Stomach smooth muscle (tissue), 2 donors: ENCODE results near the gene DARS1.

Experiments used
- H3K27ac ChIP-seq: one replicate; pipeline ENCODE4 v1.7.0; 2013; ENCODE audit warnings: mild to moderate bottlenecking, low read length, inconsistent platforms
- H3K27me3 ChIP-seq, 2 donors: one replicate each; pipeline ENCODE4 v1.7.0; 2013; ENCODE audit warnings: low read length in 2 of 2; ENCODE audit not compliant: insufficient read depth in 2 of 2, control insufficient read depth in 1 of 2
- H3K36me3 ChIP-seq, 2 donors: one replicate each; pipeline ENCODE4 v1.7.0; 2013; ENCODE audit warnings: low read length in 2 of 2; ENCODE audit not compliant: control insufficient read depth in 2 of 2, insufficient read depth in 2 of 2
- H3K4me1 ChIP-seq: one replicate; pipeline ENCODE4 v1.7.0; 2013; ENCODE audit warnings: low read length; ENCODE audit not compliant: control insufficient read depth, insufficient read depth
- H3K4me3 ChIP-seq, 2 donors: one replicate each; pipeline ENCODE4 v1.7.0; 2013; ENCODE audit warnings: low read length in 2 of 2
- H3K9ac ChIP-seq, 2 donors: one replicate each; pipeline ENCODE4 v1.7.0; 2013; ENCODE audit warnings: low read length in 2 of 2, mild to moderate bottlenecking in 1 of 2
- H3K9me3 ChIP-seq, 2 donors: one replicate each; pipeline ENCODE4 v1.7.0; 2013; ENCODE audit warnings: low read length in 2 of 2; ENCODE audit not compliant: control insufficient read depth in 2 of 2
- donor health status: healthy.
- donor health status: Pancreatic carcinoma.

DARS1 gene

DNA sequence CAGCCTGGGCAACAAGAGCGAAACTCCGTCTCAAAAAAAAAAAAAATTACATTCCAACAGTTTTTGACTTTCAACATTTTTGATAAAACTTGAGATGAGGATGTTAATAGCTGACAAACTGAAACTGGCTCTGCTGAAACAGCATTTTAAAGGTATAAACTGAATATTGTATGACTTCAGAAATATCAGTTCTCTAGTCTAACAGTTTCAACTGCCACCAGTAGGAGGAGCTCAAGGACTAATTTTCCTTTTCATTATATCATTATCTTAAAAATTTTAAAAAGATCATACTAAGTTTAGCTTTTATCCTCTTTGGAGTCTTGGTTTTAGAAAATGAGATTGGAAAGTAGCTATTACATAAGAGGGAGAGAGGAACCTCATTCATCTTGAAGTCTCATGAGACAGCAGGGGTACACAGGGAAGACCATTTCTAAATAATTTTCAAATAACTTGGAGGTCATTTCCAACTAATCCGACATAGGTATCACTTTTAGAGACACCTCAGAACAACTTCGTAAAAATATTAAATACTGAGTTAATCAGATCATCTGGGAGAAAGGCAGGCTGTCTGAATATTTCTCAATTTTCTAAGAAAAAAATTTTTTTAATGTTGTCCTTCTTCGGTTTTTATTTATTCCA lies 71.6 kb downstream of the DARS1 start:
- no peak overlapping the region for H3K27ac ChIP-seq
- no peaks in the 10 kb centered on the region for H3K9me3 ChIP-seq
- H3K4me1 ChIP-seq: no peaks in the 10 kb centered on the region
- no peak overlapping the region for H3K4me3 ChIP-seq
- H3K9ac ChIP-seq: no peak overlapping the region
- H3K27me3 ChIP-seq: no peaks in the 10 kb centered on the region
- peaks cover 3% of the 10 kb centered on the region in 2 donors for H3K36me3 ChIP-seq

GRCh38 chr2:135909976-135910375 lies 75.5 kb downstream of the DARS1 start:
- no peak overlapping the region for H3K9ac ChIP-seq
- no peaks in the 10 kb centered on the region for H3K9me3 ChIP-seq
- H3K4me3 ChIP-seq: no peak overlapping the region
- no peak overlapping the region for H3K27ac ChIP-seq
- peaks cover 3 to 8% of the 10 kb centered on the region in 2 donors for H3K36me3 ChIP-seq
- no peaks in the 10 kb centered on the region for H3K27me3 ChIP-seq
- H3K4me1 ChIP-seq: no peaks in the 10 kb centered on the region

GRCh38 chr2:135905679-135906078 lies 79.7 kb downstream of the DARS1 start:
- H3K36me3 ChIP-seq: peaks cover 10 to 16% of the 10 kb centered on the region in 2 donors
- no peak overlapping the region for H3K9ac ChIP-seq
- H3K27me3 ChIP-seq: no peaks in the 10 kb centered on the region
- no peaks in the 10 kb centered on the region for H3K9me3 ChIP-seq
- H3K4me3 ChIP-seq: no peak overlapping the region
- no peaks in the 10 kb centered on the region for H3K4me1 ChIP-seq
- H3K27ac ChIP-seq: no peak overlapping the region

DNA sequence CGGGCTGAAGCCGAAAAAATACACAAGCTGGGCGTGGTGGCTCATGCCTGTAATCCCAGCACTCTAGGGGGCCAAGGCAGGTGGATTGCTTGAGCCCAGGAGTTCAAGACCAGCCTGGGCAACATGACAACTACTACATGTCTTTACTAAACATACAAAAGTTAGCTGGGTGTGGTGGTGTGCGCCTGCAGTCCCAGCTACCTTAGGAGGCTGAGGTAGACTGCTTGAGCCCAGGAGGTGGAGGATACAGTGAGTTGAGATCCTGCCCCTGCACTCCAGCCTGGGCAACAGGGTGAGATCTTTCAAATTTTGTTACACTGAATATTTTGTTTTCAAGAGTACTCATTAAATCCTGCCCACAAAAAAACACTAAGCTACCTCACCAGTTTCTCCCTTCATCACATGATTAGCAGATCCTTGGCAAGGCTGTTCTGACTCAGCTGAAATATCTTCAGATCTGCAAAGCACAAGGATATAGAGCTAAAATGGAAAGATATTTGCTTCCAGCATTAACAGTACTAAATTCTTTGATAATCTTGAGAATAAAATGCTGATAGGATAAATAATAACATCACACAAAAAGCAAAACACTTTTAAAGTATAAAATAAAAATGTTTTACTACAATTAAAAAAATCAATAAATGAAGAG lies 81.0 kb downstream of the DARS1 start:
- peaks cover 9 to 14% of the 10 kb centered on the region in 2 donors for H3K36me3 ChIP-seq
- H3K27me3 ChIP-seq: no peaks in the 10 kb centered on the region

DNA sequence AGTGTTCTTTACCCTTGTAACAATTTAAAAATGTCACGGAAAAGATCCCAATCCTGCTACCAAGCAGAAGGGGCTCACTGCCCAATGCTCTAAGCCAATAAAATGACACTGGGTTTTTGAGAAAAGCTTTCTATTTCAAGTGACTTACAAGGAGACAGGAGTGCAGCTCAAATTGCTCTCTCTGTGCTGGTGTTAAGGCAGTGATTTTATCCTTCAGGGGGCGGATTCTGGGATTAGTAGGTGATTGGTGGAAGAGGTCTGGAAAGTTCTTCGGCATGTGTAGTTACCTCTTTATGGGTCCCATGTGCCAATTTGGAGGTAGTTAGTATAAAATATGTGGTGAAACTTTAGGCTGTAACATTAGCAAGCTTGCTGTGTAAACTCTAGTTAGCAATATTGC lies 81.8 kb downstream of the DARS1 start:
- H3K27me3 ChIP-seq: no peaks in the 10 kb centered on the region
- H3K36me3 ChIP-seq: peaks cover 7 to 13% of the 10 kb centered on the region in 2 donors
- no peak overlapping the region for H3K9ac ChIP-seq
- H3K4me1 ChIP-seq: no peaks in the 10 kb centered on the region
- H3K9me3 ChIP-seq: no peaks in the 10 kb centered on the region
- H3K4me3 ChIP-seq: no peak overlapping the region
- no peak overlapping the region for H3K27ac ChIP-seq

More for the DNA sequence above, 81.0 kb downstream of the DARS1 start:
- Histone ChIP-seq H3K9ac (no peak overlapping the region), H3K27ac (no peak overlapping the region), H3K4me1 (no peaks in the 10 kb centered on the region), H3K4me3 (no peak overlapping the region), H3K9me3 (no peaks in the 10 kb centered on the region)

GRCh38 chr2:135899567-135899966 lies 85.9 kb downstream of the DARS1 start:
- H3K27ac ChIP-seq: no peak overlapping the region
- peaks cover 7 to 9% of the 10 kb centered on the region in 2 donors for H3K36me3 ChIP-seq
- H3K4me1 ChIP-seq: no peaks in the 10 kb centered on the region
- no peaks in the 10 kb centered on the region for H3K27me3 ChIP-seq
- no peaks in the 10 kb centered on the region for H3K9me3 ChIP-seq
- H3K4me3 ChIP-seq: no peak overlapping the region
- H3K9ac ChIP-seq: no peak overlapping the region

- Histone ChIP-seq H3K27ac (no peak overlapping the region), H3K27me3 (no peaks in the 10 kb centered on the region), H3K4me3 (no peak overlapping the region), H3K36me3 (peaks cover 0 to 2% of the 10 kb centered on the region in 2 donors), H3K9me3 (no peaks in the 10 kb centered on the region), H3K9ac (no peak overlapping the region), H3K4me1 (no peaks in the 10 kb centered on the region)
Measured at GRCh38 chr2:135898234-135898786, 87.1 kb downstream of the DARS1 start.

- Histone ChIP-seq H3K9ac (no peak overlapping the region), H3K9me3 (no peaks in the 10 kb centered on the region), H3K4me3 (no peak overlapping the region), H3K4me1 (no peaks in the 10 kb centered on the region), H3K27ac (no peak overlapping the region), H3K27me3 (no peaks in the 10 kb centered on the region), H3K36me3 (peaks cover 0 to 2% of the 10 kb centered on the region in 2 donors)
Measured at GRCh38 chr2:135894930-135895329, 90.5 kb downstream of the DARS1 start.

DNA sequence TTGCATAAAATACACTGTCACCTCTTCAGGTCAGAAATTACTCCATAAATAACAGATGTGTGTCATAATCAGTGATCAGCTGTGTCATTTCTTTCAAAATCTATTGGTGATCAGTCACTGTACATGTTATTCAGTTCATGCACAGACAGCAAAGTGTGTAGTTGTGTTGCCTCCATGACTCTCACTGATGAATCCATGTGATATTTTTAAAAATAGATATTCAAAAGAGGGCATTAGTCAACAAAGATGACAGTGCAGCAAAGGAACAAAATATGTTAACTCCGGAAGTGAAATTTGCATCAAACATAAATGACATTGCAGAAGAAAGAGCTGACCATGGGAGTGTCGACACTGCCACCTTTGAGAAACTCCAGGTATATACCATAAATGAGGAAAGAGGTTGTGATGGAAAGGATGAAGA lies 92.0 kb downstream of the DARS1 start:
- no peak overlapping the region for H3K9ac ChIP-seq
- H3K27me3 ChIP-seq: no peaks in the 10 kb centered on the region
- H3K9me3 ChIP-seq: no peaks in the 10 kb centered on the region
- peaks cover 0 to under 1% of the 10 kb centered on the region in 2 donors for H3K36me3 ChIP-seq
- no peak overlapping the region for H3K27ac ChIP-seq
- H3K4me1 ChIP-seq: no peaks in the 10 kb centered on the region
- no peak overlapping the region for H3K4me3 ChIP-seq

DNA sequence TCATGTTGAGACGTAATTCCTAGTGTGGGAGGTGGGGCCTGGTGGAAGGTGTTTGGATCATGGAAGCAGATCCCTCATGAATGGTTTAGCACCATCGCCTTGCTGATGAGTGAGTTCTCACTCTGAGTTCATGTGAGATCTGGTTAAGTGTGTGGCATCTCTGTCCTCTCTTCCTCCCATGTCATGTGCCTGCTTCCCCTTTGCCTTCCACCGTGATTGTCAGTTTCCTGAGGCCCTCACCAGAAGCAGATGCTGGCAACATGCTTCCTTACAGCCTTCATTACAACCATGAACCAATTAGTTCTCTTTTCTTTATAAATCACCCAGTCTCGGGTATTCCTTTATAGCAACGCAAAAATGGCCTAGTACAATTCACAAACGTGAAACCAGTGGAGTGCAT lies 94.6 kb downstream of the DARS1 start:
- Histone ChIP-seq H3K4me3 (no peak overlapping the region), H3K4me1 (no peaks in the 10 kb centered on the region), H3K36me3 (no peaks in the 10 kb centered on the region), H3K27me3 (no peaks in the 10 kb centered on the region), H3K9me3 (no peaks in the 10 kb centered on the region), H3K27ac (no peak overlapping the region), H3K9ac (no peak overlapping the region)

GRCh38 chr2:135890149-135890548 lies 95.3 kb downstream of the DARS1 start:
- no peak overlapping the region for H3K9ac ChIP-seq
- H3K27me3 ChIP-seq: no peaks in the 10 kb centered on the region
- no peak overlapping the region for H3K4me3 ChIP-seq
- no peak overlapping the region for H3K27ac ChIP-seq
- H3K36me3 ChIP-seq: no peaks in the 10 kb centered on the region
- no peaks in the 10 kb centered on the region for H3K9me3 ChIP-seq
- no peaks in the 10 kb centered on the region for H3K4me1 ChIP-seq
